Vagina (tissue), 2 donors: Measurements from ENCODE around the gene BACE2. TPM values are rescaled to one million over a fixed set of nuclear protein-coding genes. Genes with fewer than 3 reads are reported as not detected.
"Not testable (repeated sequence)": the region's sequence is repeated elsewhere in the genome, so short reads cannot be mapped to it uniquely, and the experiment has no call there.

Source experiments
- DNase-seq, 2 donors: peaks; one replicate each; pipeline ENCODE4 v3.0.0-alpha.2; 2017; ENCODE audit errors: extremely low spot score in 2 of 2
- H3K27ac ChIP-seq: fragments of 200-600 bp; sonication (generic); one replicate; pipeline ENCODE4 v1.5.1; 2019
- H3K27me3 ChIP-seq: fragments of 200-600 bp; sonication (generic); one replicate; pipeline ENCODE4 v1.5.1; 2019
- H3K36me3 ChIP-seq, 2 donors: fragments of 200-600 bp; sonication (generic); one replicate each; pipeline ENCODE4 v1.5.1; 2017 to 2019
- H3K4me1 ChIP-seq: fragments of 200-600 bp; sonication (generic); one replicate; pipeline ENCODE4 v1.5.1; 2019
- H3K4me3 ChIP-seq, 2 donors: fragments of 200-600 bp; sonication (generic); 1 replicate in 1 of 2; 2 replicates in 1 of 2; pipeline ENCODE4 v1.5.1; 2016 to 2019
- H3K9me3 ChIP-seq: fragments of 200-600 bp; sonication (generic); one replicate; pipeline ENCODE4 v1.5.1; 2019
- CTCF ChIP-seq, 3 experiments: fragments of 450-650 bp in 2 of 3; fragments of 200-600 bp in 1 of 3; sonication (generic) in 1 of 3; IDR thresholded peaks; one replicate each; pipeline ENCODE4 v1.5.1; 2017 to 2019; ENCODE audit warnings: antibody characterized with exemption in 3 of 3, mild to moderate bottlenecking in 2 of 3, moderate library complexity in 2 of 3
- POLR2A ChIP-seq, 2 donors: fragments of 450-650 bp; IDR thresholded peaks; one replicate each; pipeline ENCODE4 v1.6.1; 2017; ENCODE audit warnings: antibody characterized with exemption in 2 of 2, mild to moderate bottlenecking in 2 of 2, moderate library complexity in 2 of 2
- POLR2AphosphoS5 ChIP-seq, 2 donors: sonication (generic); formaldehyde crosslinking; IDR thresholded peaks; one replicate each; pipeline ENCODE4 v1.9.0; 2017; ENCODE audit warnings: antibody characterized with exemption in 2 of 2, mild to moderate bottlenecking in 2 of 2, low read depth in 1 of 2; ENCODE audit not compliant: insufficient read depth in 1 of 2
- intact Hi-C: fragments of 100-400 bp; cut with DNase I; formaldehyde crosslinking; loops from one replicate; pipeline ENCODE4 v1.15.1; 2023
- total RNA-seq: library from RNA; depleted of rRNA; stranded (reverse); fragments of >200 nt; gene quantifications from one replicate; pipeline ENCODE4 v1.2.3, GENCODE V29; 2016

BACE2 gene
- total RNA-seq, 1 donor from 2014 or later: 43.7 TPM

- Histone ChIP-seq H3K4me3 (no peak overlapping the region), H3K9me3 (no peaks in the 10 kb centered on the region), H3K36me3 (no peaks in the 10 kb centered on the region), H3K27me3 (no peaks in the 10 kb centered on the region), H3K4me1 (no peaks in the 10 kb centered on the region), H3K27ac (no peak overlapping the region)
- TF ChIP-seq POLR2A (IDR thresholded peaks at IDR 0.05): no peak
- no peak for TF ChIP-seq CTCF (IDR thresholded peaks at IDR 0.05)
- no peak for TF ChIP-seq POLR2AphosphoS5 (IDR thresholded peaks at IDR 0.05; ENCODE audit: insufficient read depth in 1 of 2, low read depth in 1 of 2)
- intact Hi-C loops: no loop called here
- DNase-seq: no peak
These were observed 136.2 kb downstream of the BACE2 start for GRCh38 chr21:41304068-41304720.

GRCh38 chr21:41307219-41307618 is 139.3 kb downstream of the BACE2 start:
- intact Hi-C loops: no loop called here
- no peaks in the 10 kb centered on the region for H3K27me3 ChIP-seq
- no peak overlapping the region for H3K27ac ChIP-seq
- DNase-seq: no peak
- no peaks in the 10 kb centered on the region for H3K9me3 ChIP-seq
- H3K4me1 ChIP-seq: no peaks in the 10 kb centered on the region
- H3K4me3 ChIP-seq: no peak overlapping the region
- TF ChIP-seq POLR2AphosphoS5 (IDR thresholded peaks at IDR 0.05; ENCODE audit: insufficient read depth in 1 of 2, low read depth in 1 of 2): no peak
- no peak for TF ChIP-seq POLR2A (IDR thresholded peaks at IDR 0.05)
- TF ChIP-seq CTCF (IDR thresholded peaks at IDR 0.05): no peak
- no peaks in the 10 kb centered on the region for H3K36me3 ChIP-seq

- H3K36me3 ChIP-seq: not testable (repeated sequence)
These were observed 145.6 kb downstream of the BACE2 start for GRCh38 chr21:41313285-41314164.

GRCh38 chr21:41315726-41316125 is 147.8 kb downstream of the BACE2 start:
- intact Hi-C loops: no loop called here
- peak overlapping the region in 1 of 2 donors; percentile 22 for H3K4me3 ChIP-seq
- H3K36me3 ChIP-seq: no peaks in the 10 kb centered on the region
- peaks cover 13% of the 10 kb centered on the region for H3K4me1 ChIP-seq
- H3K27me3 ChIP-seq: peaks cover 5% of the 10 kb centered on the region
- H3K27ac ChIP-seq: no peak overlapping the region
- DNase-seq: no peak
- H3K9me3 ChIP-seq: no peaks in the 10 kb centered on the region
- no peak for TF ChIP-seq CTCF (IDR thresholded peaks at IDR 0.05)
- TF ChIP-seq POLR2A (IDR thresholded peaks at IDR 0.05): no peak

More at GRCh38 chr21:41313285-41314164, 145.6 kb downstream of the BACE2 start:
- H3K9me3 ChIP-seq, H3K27me3 ChIP-seq, DNase-seq, H3K4me3 ChIP-seq, H3K27ac ChIP-seq, intact Hi-C loops: not testable (repeated sequence)
- H3K4me1 ChIP-seq: peaks cover 13% of the 10 kb centered on the region

- Histone ChIP-seq H3K9me3 (no peaks in the 10 kb centered on the region), H3K4me1 (peaks cover 13% of the 10 kb centered on the region), H3K27ac (no peak within 1 kb of the TSS), H3K27me3 (peaks cover 5% of the 10 kb centered on the region), H3K36me3 (no peaks in the 10 kb centered on the region), H3K4me3 (peak within 1 kb of the TSS; percentile 22 to 36)
- TF ChIP-seq POLR2A (IDR thresholded peaks at IDR 0.05) (no peak), CTCF (IDR thresholded peaks at IDR 0.05) (no peak), POLR2AphosphoS5 (IDR thresholded peaks at IDR 0.05; ENCODE audit: insufficient read depth in 1 of 2, low read depth in 1 of 2) (no peak)
- no peak for DNase-seq
- intact Hi-C loops: no loop called here
These were observed 148.5 kb downstream of the BACE2 start, which contains the start of gene FAM3B for GRCh38 chr21:41316200-41317062. Gene FAM3B (plus strand): TSS chr21:41316801. CDS start chr21:41316880, 79 bp downstream.
